ENCODE data around the gene RAMP2. TPM values are rescaled to one million over a fixed set of nuclear protein-coding genes. Genes with fewer than 3 reads are reported as not detected.
"Not testable (repeated sequence)": the region's sequence is repeated elsewhere in the genome, so short reads cannot be mapped to it uniquely, and the experiment has no call there.

RAMP2 gene
- total RNA-seq, 1 donor: not detected

DNA sequence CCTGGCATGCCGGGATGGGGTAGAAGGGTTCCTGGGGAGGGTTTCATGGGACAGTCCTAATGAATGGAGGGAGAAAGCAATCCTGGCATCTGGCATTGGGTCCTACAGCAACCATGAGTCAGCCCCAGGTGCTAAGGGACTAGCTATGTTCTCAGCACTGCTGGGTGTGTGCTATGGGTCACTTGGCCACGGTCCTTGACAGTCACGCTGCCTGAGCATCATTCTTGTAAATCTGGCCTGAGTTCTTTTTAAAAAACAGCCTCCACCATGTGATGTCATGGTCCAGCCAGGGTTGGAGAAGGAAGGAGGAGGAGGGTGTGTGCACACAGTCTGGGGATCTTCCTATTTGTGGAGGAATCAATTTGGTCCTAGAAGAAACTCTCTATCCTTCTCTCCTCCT is 6.2 kb upstream of the RAMP2 start:
- TF ChIP-seq, protein P1, sequence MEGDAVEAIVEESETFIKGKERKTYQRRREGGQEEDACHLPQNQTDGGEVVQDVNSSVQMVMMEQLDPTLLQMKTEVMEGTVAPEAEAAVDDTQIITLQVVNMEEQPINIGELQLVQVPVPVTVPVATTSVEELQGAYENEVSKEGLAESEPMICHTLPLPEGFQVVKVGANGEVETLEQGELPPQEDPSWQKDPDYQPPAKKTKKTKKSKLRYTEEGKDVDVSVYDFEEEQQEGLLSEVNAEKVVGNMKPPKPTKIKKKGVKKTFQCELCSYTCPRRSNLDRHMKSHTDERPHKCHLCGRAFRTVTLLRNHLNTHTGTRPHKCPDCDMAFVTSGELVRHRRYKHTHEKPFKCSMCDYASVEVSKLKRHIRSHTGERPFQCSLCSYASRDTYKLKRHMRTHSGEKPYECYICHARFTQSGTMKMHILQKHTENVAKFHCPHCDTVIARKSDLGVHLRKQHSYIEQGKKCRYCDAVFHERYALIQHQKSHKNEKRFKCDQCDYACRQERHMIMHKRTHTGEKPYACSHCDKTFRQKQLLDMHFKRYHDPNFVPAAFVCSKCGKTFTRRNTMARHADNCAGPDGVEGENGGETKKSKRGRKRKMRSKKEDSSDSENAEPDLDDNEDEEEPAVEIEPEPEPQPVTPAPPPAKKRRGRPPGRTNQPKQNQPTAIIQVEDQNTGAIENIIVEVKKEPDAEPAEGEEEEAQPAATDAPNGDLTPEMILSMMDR (IDR thresholded peaks at IDR 0.05; ENCODE audit: insufficient read depth, low read depth, low read length): no peak
- DNase-seq (ENCODE audit: low read depth): peak; percentile 33
- no peak overlapping the region for H3K4me3 ChIP-seq (ENCODE audit: low read depth, low read length)

DNA sequence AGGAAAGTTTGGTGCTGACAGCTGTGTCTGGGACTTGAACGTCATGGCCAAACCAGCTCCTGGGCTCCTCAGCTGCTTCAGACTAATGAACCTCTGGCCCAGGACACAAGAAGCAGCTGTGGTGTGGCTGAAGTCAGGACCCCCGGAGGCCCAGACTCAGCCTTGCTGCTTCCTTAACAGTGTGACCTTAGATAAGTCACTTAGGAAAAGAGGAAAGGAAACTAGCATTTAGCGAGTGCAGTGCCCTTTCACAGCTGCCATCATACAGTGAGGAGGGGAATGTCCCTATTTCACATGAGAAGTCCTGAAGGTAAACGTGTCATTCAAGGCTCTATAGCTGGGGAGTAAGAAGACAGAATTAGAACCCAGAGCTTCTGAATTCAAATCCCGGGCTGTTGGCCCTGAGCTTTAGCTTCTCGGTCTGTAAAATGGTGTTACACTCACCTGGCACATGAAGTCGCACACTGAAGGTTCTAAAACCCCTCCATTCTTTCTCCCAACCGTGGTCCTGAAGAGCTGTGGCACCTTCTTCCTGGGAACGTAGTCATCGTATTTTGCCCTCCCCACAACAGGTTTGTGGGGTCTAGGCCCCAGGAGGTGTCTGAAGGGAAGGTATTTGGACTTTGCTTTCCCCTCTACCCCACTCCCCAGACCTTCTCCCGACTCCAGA is 910 bp upstream of the RAMP2 start:
- no peak overlapping the region for H3K4me3 ChIP-seq (ENCODE audit: low read depth, low read length)
- no peak for DNase-seq (ENCODE audit: low read depth)
- TF ChIP-seq, protein P1 (IDR thresholded peaks at IDR 0.05; ENCODE audit: insufficient read depth, low read depth, low read length): no peak

DNA sequence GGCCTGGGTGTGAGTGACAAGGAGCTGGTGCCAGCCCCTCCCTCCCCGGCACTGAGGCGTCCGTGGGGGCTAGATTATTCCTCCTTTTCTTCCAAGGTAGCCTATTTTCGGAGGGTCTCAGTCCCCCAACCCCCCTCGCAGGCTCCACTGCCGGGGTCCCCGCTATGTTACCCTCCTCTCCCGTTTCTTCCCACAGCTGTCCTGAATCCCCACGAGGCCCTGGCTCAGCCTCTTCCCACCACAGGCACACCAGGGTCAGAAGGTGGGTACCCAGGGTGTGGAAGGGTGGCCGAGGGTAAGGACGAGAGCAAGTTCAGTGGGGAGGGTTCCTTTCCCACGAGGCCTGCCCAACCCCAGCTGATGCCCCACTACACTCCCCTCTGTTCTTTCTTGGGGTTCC is 611 bp downstream of the RAMP2 start:
- no peak for DNase-seq (ENCODE audit: low read depth)
- TF ChIP-seq, protein P1 (IDR thresholded peaks at IDR 0.05; ENCODE audit: insufficient read depth, low read depth, low read length): no peak
- H3K4me3 ChIP-seq (ENCODE audit: low read depth, low read length): peak overlapping the region; percentile 50

DNA sequence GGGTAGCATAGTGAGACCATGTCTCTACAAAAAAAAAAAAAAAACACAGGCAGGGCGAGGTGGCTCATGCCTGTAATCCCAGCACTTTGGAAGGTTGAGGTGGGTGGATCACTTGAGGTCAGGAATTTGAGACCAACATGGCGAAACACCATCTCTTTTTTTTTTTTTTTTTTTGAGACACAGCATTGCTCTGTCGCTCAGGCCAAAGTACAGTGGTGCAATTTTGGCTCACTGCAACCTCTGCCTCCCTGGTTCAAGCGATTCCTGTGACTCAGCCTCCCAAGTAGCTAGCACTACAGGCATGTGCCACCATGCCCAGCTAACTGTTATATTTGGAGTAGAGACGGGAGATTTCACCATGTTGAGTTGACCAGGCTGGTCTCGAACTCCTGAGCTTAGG is 5.1 kb downstream of the RAMP2 start:
- DNase-seq (ENCODE audit: low read depth): no peak
- no peak overlapping the region for H3K4me3 ChIP-seq (ENCODE audit: low read depth, low read length)
- TF ChIP-seq, protein P1 (IDR thresholded peaks at IDR 0.05; ENCODE audit: insufficient read depth, low read depth, low read length): no peak

DNA sequence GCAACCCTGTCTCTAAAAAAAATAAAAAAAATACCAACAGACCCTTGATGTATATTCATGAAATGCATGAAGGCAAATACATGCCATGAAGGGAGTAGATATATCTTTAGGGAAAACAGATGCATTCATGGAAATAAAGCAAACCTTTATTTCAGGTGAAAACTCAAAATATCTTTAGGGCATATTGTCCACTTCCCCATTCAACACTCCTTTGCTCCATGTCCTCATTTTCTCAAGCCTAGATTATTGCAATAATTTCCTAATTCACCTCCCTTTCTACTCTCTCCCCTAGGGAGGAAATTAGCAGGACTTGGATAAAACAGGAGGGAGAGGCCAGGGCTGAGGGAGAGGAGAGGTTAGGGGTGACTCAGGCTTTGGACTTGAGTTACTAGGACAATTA is 6.5 kb downstream of the RAMP2 start:
- TF ChIP-seq, protein P1 (IDR thresholded peaks at IDR 0.05; ENCODE audit: insufficient read depth, low read depth, low read length): no peak
- H3K4me3 ChIP-seq (ENCODE audit: low read depth, low read length): no peak overlapping the region
- no peak for DNase-seq (ENCODE audit: low read depth)

DNA sequence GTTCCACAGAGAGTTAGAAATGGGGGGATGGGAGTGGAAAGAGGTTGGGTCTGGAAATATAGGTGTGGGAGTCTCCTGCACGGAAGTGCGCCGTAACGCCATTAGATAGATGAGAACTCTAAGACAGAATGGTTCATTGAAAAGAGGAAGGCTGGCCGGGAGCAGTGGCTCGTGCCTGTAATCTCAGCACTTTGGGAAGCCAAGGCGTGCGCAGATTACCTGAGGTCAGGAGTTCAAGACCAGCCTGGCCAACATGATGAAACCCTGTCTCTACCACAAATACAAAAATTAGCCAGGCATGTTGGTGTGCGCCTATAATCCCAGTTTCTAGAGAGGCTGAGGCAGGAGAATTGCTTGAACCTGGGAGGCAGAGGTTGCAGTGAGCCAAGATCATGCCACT is 7.0 kb downstream of the RAMP2 start:
- H3K4me3 ChIP-seq (ENCODE audit: low read depth, low read length); DNase-seq (ENCODE audit: low read depth): not testable (repeated sequence)

DNA sequence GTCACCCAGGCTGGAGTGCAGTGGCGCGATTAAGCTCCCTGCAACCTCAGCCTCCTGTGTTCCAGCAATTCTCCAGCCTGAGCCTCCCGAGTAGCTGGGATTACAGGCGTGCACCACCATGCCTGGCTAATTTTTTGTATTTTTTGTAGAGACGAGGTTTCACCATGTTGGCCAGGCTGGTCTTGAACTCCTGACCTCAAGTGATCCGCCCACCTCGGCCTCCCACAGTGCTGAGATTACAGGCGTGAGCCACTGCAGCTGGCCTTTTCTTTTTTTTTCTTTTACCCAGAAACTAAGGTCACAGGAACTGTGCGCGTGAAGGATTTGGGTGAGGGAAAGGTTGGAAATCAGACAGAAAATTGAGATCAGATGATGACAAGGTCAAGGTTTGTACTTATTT is 8.9 kb downstream of the RAMP2 start:
- H3K4me3 ChIP-seq (ENCODE audit: low read depth, low read length); DNase-seq (ENCODE audit: low read depth): not testable (repeated sequence)

DNA sequence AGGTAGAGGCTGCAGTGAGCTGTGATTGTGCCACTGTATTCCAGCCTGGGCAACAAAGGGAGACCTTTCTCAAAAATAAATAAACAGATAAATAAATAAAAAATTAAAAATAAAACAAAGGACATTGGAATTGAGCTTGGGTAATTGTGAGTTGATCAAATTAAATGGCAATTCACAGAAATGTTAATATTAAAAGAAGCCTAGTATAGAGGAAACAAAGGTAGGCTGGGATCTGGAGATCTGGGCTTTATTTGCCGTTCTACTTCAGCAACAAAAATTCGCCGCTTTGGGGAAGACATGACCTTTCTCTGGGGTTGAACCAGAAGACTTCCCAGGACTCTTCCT is 11.9 kb downstream of the RAMP2 start:
- peak overlapping the region; percentile 91 for H3K4me3 ChIP-seq (ENCODE audit: low read depth, low read length)
- no peak for DNase-seq (ENCODE audit: low read depth)
- TF ChIP-seq, protein P1 (IDR thresholded peaks at IDR 0.05; ENCODE audit: insufficient read depth, low read depth, low read length): no peak
